Keratinocyte (primary cell): ENCODE measurements around the gene NSUN2. TPM values are rescaled to one million over a fixed set of nuclear protein-coding genes. Genes with fewer than 3 reads are reported as not detected.

Experiments
- DNase-seq: peaks from one replicate; pipeline ENCODE4 v3.0.0-alpha.2; 2011; ENCODE audit warnings: low read depth, missing footprints, low spot score
- FAIRE-seq: peaks from 2 replicates; lab custom pipeline; 2011; peaks lifted over from hg19 to GRCh38; lab: Jason Lieb, UNC
- H2AFZ ChIP-seq: 2 replicates; pipeline ENCODE4 v1.6.0; 2012; ENCODE audit warnings: low read length, control low read depth, inconsistent platforms; ENCODE audit not compliant: control insufficient read depth
- H3K27ac ChIP-seq: 2 replicates; pipeline ENCODE4 v1.5.1; 2011; ENCODE audit warnings: low read length; ENCODE audit not compliant: control insufficient read depth, insufficient read depth
- H3K27me3 ChIP-seq: 3 replicates; pipeline ENCODE4 v1.6.0; 2011; ENCODE audit warnings: low read length; ENCODE audit not compliant: control insufficient read depth, insufficient read depth; ENCODE audit errors: extremely low read depth
- H3K36me3 ChIP-seq, 2 experiments: 2 replicates in 1 of 2; 3 replicates in 1 of 2; pipeline ENCODE4 v1.5.1; 2011; ENCODE audit warnings: low read length in 2 of 2, mild to moderate bottlenecking in 1 of 2; ENCODE audit not compliant: control insufficient read depth in 2 of 2, insufficient read depth in 2 of 2; ENCODE audit errors: extremely low read depth in 1 of 2
- H3K4me1 ChIP-seq: 3 replicates; pipeline ENCODE4 v1.5.1; 2011; ENCODE audit warnings: low read length; ENCODE audit not compliant: control insufficient read depth, insufficient read depth; ENCODE audit errors: extremely low read depth
- H3K4me2 ChIP-seq: 3 replicates; pipeline ENCODE4 v1.6.0; 2011; ENCODE audit warnings: low read depth, low read length; ENCODE audit not compliant: control insufficient read depth, insufficient read depth; ENCODE audit errors: extremely low read depth
- H3K4me3 ChIP-seq, 3 experiments: fragments of 200-600 bp in 1 of 3; sonication (generic) in 1 of 3; 2 replicates in 2 of 3; 3 replicates in 1 of 3; pipeline ENCODE4 v1.5.1; 2011 to 2016; ENCODE audit warnings: low read length in 3 of 3, mild to moderate bottlenecking in 3 of 3, control low read depth in 2 of 3, inconsistent platforms in 1 of 3, low read depth in 1 of 3, mixed read lengths in 1 of 3, mixed run types in 1 of 3, moderate library complexity in 1 of 3; ENCODE audit not compliant: control insufficient read depth in 2 of 3, insufficient read depth in 2 of 3; ENCODE audit errors: extremely low read depth in 1 of 3
- H3K79me2 ChIP-seq: 2 replicates; pipeline ENCODE4 v1.6.0; 2012; ENCODE audit warnings: low read length; ENCODE audit not compliant: control insufficient read depth, insufficient read depth
- H3K9ac ChIP-seq: 3 replicates; pipeline ENCODE4 v1.6.0; 2011; ENCODE audit warnings: low read length; ENCODE audit not compliant: control insufficient read depth, insufficient read depth; ENCODE audit errors: extremely low read depth
- H3K9me1 ChIP-seq: 3 replicates; pipeline ENCODE4 v1.6.0; 2011; ENCODE audit warnings: low read length; ENCODE audit not compliant: control insufficient read depth, insufficient read depth; ENCODE audit errors: extremely low read depth
- H3K9me3 ChIP-seq: 2 replicates; pipeline ENCODE4 v1.5.1; 2012; ENCODE audit warnings: low read depth, low read length; ENCODE audit not compliant: control insufficient read depth
- H4K20me1 ChIP-seq: 3 replicates; pipeline ENCODE4 v1.6.0; 2011; ENCODE audit warnings: low read length; ENCODE audit not compliant: control insufficient read depth, insufficient read depth; ENCODE audit errors: extremely low read depth
- EZH2 ChIP-seq: IDR thresholded peaks from one replicate; pipeline ENCODE4 v1.6.1; 2012; ENCODE audit warnings: inconsistent platforms, mild to moderate bottlenecking, low read length, moderate library complexity
- dilution Hi-C: fragments of 300-500 bp; cut with MboI; formaldehyde crosslinking; loops from one replicate; pipeline ENCODE4 v1.7.0; 2020; ENCODE audit warnings: low sequenced_read_pairs; ENCODE audit not compliant: extremely low pct_ligation_motif_present
- polyA plus RNA-seq, 5 experiments: library from polyadenylated mRNA; depleted of rRNA in 3 of 5; stranded (reverse) in 3 of 5; stranded (forward) in 1 of 5; unstranded in 1 of 5; fragments of >200 nt; gene quantifications; 1 replicate in 1 of 5; 2 replicates in 3 of 5; 3 replicates in 1 of 5; pipeline versions ENCODE4 v1.2.1 to v1.2.3, GENCODE V29; 2011 to 2012; ENCODE audit warnings: missing spikeins in 2 of 5, low read depth in 1 of 5, low replicate concordance in 1 of 5
- TF ChIP-seq, protein P1 (sequence below), 3 experiments: IDR thresholded peaks in 1 of 3; conservative IDR thresholded peaks in 1 of 3; optimal IDR thresholded peaks in 1 of 3; 2 replicates in 2 of 3; 3 replicates in 1 of 3; pipeline versions ENCODE3 to v1.5.1; 2011; ENCODE audit warnings: low read length in 3 of 3, mild to moderate bottlenecking in 3 of 3, moderate library complexity in 2 of 3, control low read depth in 1 of 3, inconsistent platforms in 1 of 3; ENCODE audit not compliant: insufficient read depth in 2 of 3; ENCODE audit errors: extremely low read depth in 1 of 3

NSUN2 gene
- polyA plus RNA-seq, 1 donor (not counting 4 experiments of a cell fraction or from before 2014, with no cell fraction given): 91.2 TPM

GRCh38 chr5:6581559-6582426 is 51.1 kb downstream of the NSUN2 start:
- dilution Hi-C loops: no loop called here
- FAIRE-seq (no peak), DNase-seq (no peak)
- no peaks in the 10 kb centered on the region for H3K4me1 ChIP-seq
- H3K9ac ChIP-seq: no peak overlapping the region
- TF ChIP-seq, protein P1, sequence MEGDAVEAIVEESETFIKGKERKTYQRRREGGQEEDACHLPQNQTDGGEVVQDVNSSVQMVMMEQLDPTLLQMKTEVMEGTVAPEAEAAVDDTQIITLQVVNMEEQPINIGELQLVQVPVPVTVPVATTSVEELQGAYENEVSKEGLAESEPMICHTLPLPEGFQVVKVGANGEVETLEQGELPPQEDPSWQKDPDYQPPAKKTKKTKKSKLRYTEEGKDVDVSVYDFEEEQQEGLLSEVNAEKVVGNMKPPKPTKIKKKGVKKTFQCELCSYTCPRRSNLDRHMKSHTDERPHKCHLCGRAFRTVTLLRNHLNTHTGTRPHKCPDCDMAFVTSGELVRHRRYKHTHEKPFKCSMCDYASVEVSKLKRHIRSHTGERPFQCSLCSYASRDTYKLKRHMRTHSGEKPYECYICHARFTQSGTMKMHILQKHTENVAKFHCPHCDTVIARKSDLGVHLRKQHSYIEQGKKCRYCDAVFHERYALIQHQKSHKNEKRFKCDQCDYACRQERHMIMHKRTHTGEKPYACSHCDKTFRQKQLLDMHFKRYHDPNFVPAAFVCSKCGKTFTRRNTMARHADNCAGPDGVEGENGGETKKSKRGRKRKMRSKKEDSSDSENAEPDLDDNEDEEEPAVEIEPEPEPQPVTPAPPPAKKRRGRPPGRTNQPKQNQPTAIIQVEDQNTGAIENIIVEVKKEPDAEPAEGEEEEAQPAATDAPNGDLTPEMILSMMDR (optimal IDR thresholded peaks at IDR 0.05 in 1 of 3, IDR thresholded peaks at IDR 0.05 in 1 of 3, conservative IDR thresholded peaks at IDR 0.05 in 1 of 3; ENCODE audit: extremely low read depth in 1 of 3, insufficient read depth in 2 of 3, low read length in 3 of 3): no peak
- no peak for TF ChIP-seq EZH2
- no peak overlapping the region for H3K27ac ChIP-seq
- H3K79me2 ChIP-seq: no peaks in the 10 kb centered on the region
- H2AFZ ChIP-seq: no peak overlapping the region
- no peak overlapping the region for H3K4me2 ChIP-seq
- peaks cover 52% of the 10 kb centered on the region for H3K27me3 ChIP-seq
- no peaks in the 10 kb centered on the region for H3K36me3 ChIP-seq
- H4K20me1 ChIP-seq: no peaks in the 10 kb centered on the region
- H3K4me3 ChIP-seq: no peak overlapping the region
- no peaks in the 10 kb centered on the region for H3K9me3 ChIP-seq
- H3K9me1 ChIP-seq: no peaks in the 10 kb centered on the region

DNA sequence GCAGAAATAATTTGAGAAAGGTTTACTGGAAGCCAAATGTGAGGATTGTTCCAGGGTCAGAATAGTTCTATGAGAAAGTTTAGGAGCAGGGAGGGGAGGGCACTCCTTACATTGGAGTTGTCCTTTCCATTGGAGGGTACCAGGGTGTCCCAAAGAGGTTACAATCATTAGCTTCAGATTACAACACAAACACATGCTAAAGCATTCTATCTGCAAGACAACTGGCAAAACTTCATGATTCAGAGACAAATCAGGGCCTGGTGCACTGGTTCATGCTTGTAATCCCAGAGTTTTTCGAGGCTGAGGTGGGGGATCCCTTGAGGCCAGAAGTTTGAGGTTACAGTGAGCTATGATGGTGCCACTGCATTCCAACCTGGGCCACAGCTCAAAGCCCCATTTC is 51.8 kb downstream of the NSUN2 start:
- DNase-seq: no peak
- Histone ChIP-seq H3K79me2 (no peaks in the 10 kb centered on the region), H3K9me3 (no peaks in the 10 kb centered on the region), H3K9me1 (no peaks in the 10 kb centered on the region), H2AFZ (no peak overlapping the region), H3K27me3 (peaks cover 48% of the 10 kb centered on the region), H3K4me1 (no peaks in the 10 kb centered on the region), H3K27ac (no peak overlapping the region), H3K4me2 (no peak overlapping the region), H3K36me3 (no peaks in the 10 kb centered on the region), H4K20me1 (no peaks in the 10 kb centered on the region), H3K4me3 (no peak overlapping the region), H3K9ac (no peak overlapping the region)
- no peak for TF ChIP-seq EZH2
- TF ChIP-seq, protein P1 (optimal IDR thresholded peaks at IDR 0.05 in 1 of 3, IDR thresholded peaks at IDR 0.05 in 1 of 3, conservative IDR thresholded peaks at IDR 0.05 in 1 of 3; ENCODE audit: extremely low read depth in 1 of 3, insufficient read depth in 2 of 3, low read length in 3 of 3): no peak
- no peak for FAIRE-seq
- dilution Hi-C loops: no loop called here
